HepG2 (cell line): ENCODE results near the gene STAM. TPM values are rescaled to one million over a fixed set of nuclear protein-coding genes. Genes with fewer than 3 reads are reported as not detected.

Source experiments
- ATAC-seq: fragments of 200-7000 bp; cut with Tn5 transposase; 3 replicates; pipeline ENCODE4 v1.9.1; 2020; ENCODE audit warnings: mild to moderate bottlenecking, moderate library complexity
- BruUV-seq: library from RNA; stranded (reverse); fragments of 400-500 nt; replicated peaks from 2 replicates; lab custom pipeline; 2021; lab: Mats Ljungman, UMichigan
- CTCF ChIA-PET: fragments of 300-600 bp; formaldehyde crosslinking; extraction: SDS; loops from one replicate; lab custom pipeline; 2021; ENCODE audit warnings: low total read pairs, inconsistent platforms, low intra/inter-chr PET ratio; lab: Yijun Ruan, JAX
- POLR2A ChIA-PET: fragments of 350-600 bp; sonication (Branson Sonifier 250); formaldehyde crosslinking; loops from one replicate; lab custom pipeline; 2020; ENCODE audit warnings: antibody characterized with exemption, inconsistent platforms; lab: Yijun Ruan, JAX
- DNase-seq: peaks from one replicate; pipeline ENCODE4 v3.0.0-alpha.2; 2015; ENCODE audit warnings: low spot score
- FAIRE-seq: peaks from 3 replicates; lab custom pipeline; 2011; peaks lifted over from hg19 to GRCh38; lab: Jason Lieb, UNC
- H2AFZ ChIP-seq: one replicate; pipeline ENCODE4 v1.6.1; 2011; ENCODE audit warnings: low read length, inconsistent platforms
- H3K27ac ChIP-seq: fragments of 300-600 bp; 3 replicates; pipeline ENCODE4 v1.8.0; 2011; ENCODE audit warnings: mixed run types, mild to moderate bottlenecking, mixed read lengths, low read length, inconsistent platforms; ENCODE audit not compliant: insufficient read depth; ENCODE audit errors: extremely low read length
- H3K27me3 ChIP-seq, 2 experiments: fragments of 200-600 bp in 1 of 2; 2 replicates in 1 of 2; 3 replicates in 1 of 2; pipeline versions ENCODE4 v1.6.0 to v1.8.0; 2011; ENCODE audit warnings: low read length in 2 of 2, mild to moderate bottlenecking in 2 of 2, moderate library complexity in 2 of 2, inconsistent platforms in 1 of 2; ENCODE audit not compliant: insufficient read depth in 2 of 2, control insufficient read depth in 1 of 2
- H3K36me3 ChIP-seq, 2 experiments: fragments of 200-600 bp in 1 of 2; replicated peaks in 1 of 2; 2 replicates in 1 of 2; 3 replicates in 1 of 2; pipeline versions ENCODE4 v1.5.1 to v1.8.0; 2011; ENCODE audit warnings: low read length in 2 of 2, inconsistent platforms in 1 of 2; ENCODE audit not compliant: insufficient read depth in 2 of 2, control insufficient read depth in 1 of 2
- H3K4me1 ChIP-seq: 2 replicates; pipeline ENCODE4 v1.5.1; 2012; ENCODE audit warnings: low read length, inconsistent platforms; ENCODE audit not compliant: insufficient read depth
- H3K4me2 ChIP-seq: 2 replicates; pipeline ENCODE4 v1.6.0; 2011; ENCODE audit warnings: low read depth, low read length, inconsistent platforms
- H3K4me3 ChIP-seq, 3 experiments: fragments of 200-600 bp in 1 of 3; sonication (generic), shearing (Covaris generic) in 1 of 3; replicated peaks in 1 of 3; 2 replicates each; pipeline ENCODE4 v1.5.1; 2011 to 2016; ENCODE audit warnings: low read length in 3 of 3, inconsistent platforms in 2 of 3, low read depth in 2 of 3, mild to moderate bottlenecking in 2 of 3, control low read depth in 1 of 3, mixed read lengths in 1 of 3; ENCODE audit not compliant: insufficient read depth in 1 of 3
- H3K79me2 ChIP-seq: one replicate; pipeline ENCODE4 v1.6.1; 2011; ENCODE audit warnings: low read length, inconsistent platforms; ENCODE audit not compliant: insufficient read depth
- H3K9ac ChIP-seq: 2 replicates; pipeline ENCODE4 v1.6.0; 2011; ENCODE audit warnings: mild to moderate bottlenecking, low read depth, low read length, inconsistent platforms; ENCODE audit not compliant: insufficient read depth
- H3K9me3 ChIP-seq: 2 replicates; pipeline ENCODE4 v1.5.1; 2012; ENCODE audit warnings: mild to moderate bottlenecking, low read length
- H4K20me1 ChIP-seq: 2 replicates; pipeline ENCODE4 v1.6.0; 2011; ENCODE audit warnings: inconsistent platforms, mild to moderate bottlenecking, low read length, moderate library complexity; ENCODE audit not compliant: insufficient read depth
- CREBL2 ChIP-seq: sonication (generic); formaldehyde crosslinking; IDR thresholded peaks from 2 replicates; pipeline ENCODE4 v1.8.1; 2023; ENCODE audit warnings: missing genetic modification reagents, mild to moderate bottlenecking, borderline replicate concordance
- KLF9 ChIP-seq: IDR thresholded peaks from 2 replicates; pipeline ENCODE4 v1.6.1; 2016; ENCODE audit warnings: low read depth
- MAZ ChIP-seq, 2 experiments: sonication (generic) in 1 of 2; formaldehyde crosslinking in 1 of 2; IDR thresholded peaks; 2 replicates each; pipeline versions ENCODE4 v1.5.0 to v1.6.1; 2012 to 2020; ENCODE audit warnings: low read depth in 2 of 2, mild to moderate bottlenecking in 2 of 2, borderline replicate concordance in 1 of 2, improper control_type of control experiment in 1 of 2, low read length in 1 of 2, missing genetic modification reagents in 1 of 2, moderate library complexity in 1 of 2
- NR2F6 ChIP-seq, 2 experiments: IDR thresholded peaks; 2 replicates each; pipeline ENCODE4 v1.6.1; 2016; ENCODE audit warnings: antibody characterized with exemption in 1 of 2, mild to moderate bottlenecking in 1 of 2
- TCF12 ChIP-seq, 2 experiments: fragments of 450-650 bp in 1 of 2; sonication (generic) in 1 of 2; formaldehyde crosslinking in 1 of 2; IDR thresholded peaks; 2 replicates each; pipeline versions ENCODE4 v1.6.1 to v1.8.0; 2017 to 2022; ENCODE audit warnings: antibody characterized with exemption in 1 of 2, mild to moderate bottlenecking in 1 of 2, missing genetic modification reagents in 1 of 2, moderate library complexity in 1 of 2
- ZBTB34 ChIP-seq: sonication (generic); formaldehyde crosslinking; IDR thresholded peaks from 2 replicates; pipeline ENCODE4 v1.8.0; 2022; ENCODE audit warnings: mild to moderate bottlenecking, missing genetic modification reagents
- ZNF646 ChIP-seq: sonication (generic); formaldehyde crosslinking; IDR thresholded peaks from 2 replicates; pipeline ENCODE4 v1.9.0; 2021; ENCODE audit warnings: mild to moderate bottlenecking, missing genetic modification reagents
- ZNF768 ChIP-seq: sonication (generic); formaldehyde crosslinking; IDR thresholded peaks from 2 replicates; pipeline ENCODE4 v1.4.0; 2020; ENCODE audit warnings: missing genetic modification reagents
- WGBS: methylation state at CpG from one replicate; pipeline ENCODE4 v1.1.6; 2017; ENCODE audit warnings: low lambda C conversion rate; 5-methylcytosine and 5-hydroxymethylcytosine counted together
- in situ Hi-C: cut with HindIII; loops from 2 replicates; pipeline ENCODE4 v1.10.0; 2017; ENCODE audit warnings: low pct_unique_long_range_greater_than_20kb; ENCODE audit not compliant: extremely low pct_ligation_motif_present
- intact Hi-C: fragments of 100-400 bp; cut with micrococcal nuclease; formaldehyde crosslinking; loops from one replicate; pipeline ENCODE4 v1.10.0; 2022; ENCODE audit not compliant: unreplicated experiment
- polyA plus RNA-seq, 8 experiments: library from polyadenylated mRNA; depleted of rRNA in 3 of 8; stranded (reverse) in 7 of 8; unstranded in 1 of 8; fragments of >200 nt; fragmentation: Illumina TruSeq in 4 of 8; extraction: Trizol in 4 of 8; gene quantifications; 2 replicates each; pipeline versions ENCODE4 v1.2.1 to v1.2.3, GENCODE V29; 2011 to 2016; ENCODE audit warnings: low read depth in 4 of 8, missing spikeins in 1 of 8, mixed read lengths in 1 of 8; ENCODE audit not compliant: insufficient read depth in 1 of 8
- total RNA-seq, 5 experiments: library from RNA; depleted of rRNA; stranded (reverse); fragments of >200 nt; fragmentation: Illumina TruSeq; extraction: Trizol; gene quantifications; 2 replicates each; pipeline ENCODE4 v1.2.3, GENCODE V29; 2016; ENCODE audit warnings: low read depth in 1 of 5

Gene STAM
- total and polyA plus RNA-seq, 2 of the 13 experiments (the other 11 are each of a cell fraction or from before 2014, with no cell fraction given): 19.5 to 25.1 TPM

GRCh38 chr10:17652585-17652984, 8.6 kb downstream of the STAM start:
- H2AFZ ChIP-seq: no peak overlapping the region
- no peaks in the 10 kb centered on the region; a peak in 2 of 5 replicates for H3K36me3 ChIP-seq
- no TSS peak for BruUV-seq
- ATAC-seq: no peak
- H3K4me1 ChIP-seq: peaks cover 90% of the 10 kb centered on the region
- ChIA-PET POLR2A (interaction anchor here (4.3 kb wide), 1 partner anchor 9 kb away, joined by 26 read pairs; the partner anchor contains the start of gene STAM), CTCF (no interaction called here)
- no peak overlapping the region for H3K4me2 ChIP-seq
- FAIRE-seq: no peak
- H4K20me1 ChIP-seq: no peaks in the 10 kb centered on the region
- no peaks in the 10 kb centered on the region for H3K27me3 ChIP-seq
- intact Hi-C loops (no loop called here), in situ Hi-C loops (loop anchor here (25.0 kb wide), 1 partner anchor 1010 kb away; the partner anchor contains the start of genes ARL5B and NSUN6)
- DNase-seq: no peak
- peaks cover 96% of the 10 kb centered on the region for H3K79me2 ChIP-seq
- peak overlapping the region; percentile 20 for H3K27ac ChIP-seq
- peaks cover 7% of the 10 kb centered on the region for H3K9me3 ChIP-seq
- no peak overlapping the region for H3K4me3 ChIP-seq
- no peak overlapping the region for H3K9ac ChIP-seq
- TF ChIP-seq KLF9 (CRISPR knock-in tag): no peak
- no peak for TF ChIP-seq ZBTB34 (CRISPR knock-in tag)
- no peak for TF ChIP-seq NR2F6 (IDR thresholded peaks at IDR 0.05)
- TF ChIP-seq NR2F6 (CRISPR knock-in tag; IDR thresholded peaks at IDR 0.05): no peak
- TF ChIP-seq MAZ (IDR thresholded peaks at IDR 0.05; ENCODE audit: borderline replicate concordance, low read depth, low read length): no peak
- no peak for TF ChIP-seq MAZ (CRISPR knock-in tag; IDR thresholded peaks at IDR 0.05; ENCODE audit: low read depth)

- no peak overlapping the region for H3K4me2 ChIP-seq
- peaks cover 68% of the 10 kb centered on the region for H3K4me1 ChIP-seq
- H3K4me3 ChIP-seq: no peak overlapping the region
- peaks cover 95% of the 10 kb centered on the region for H3K79me2 ChIP-seq
- in situ Hi-C loops: loop anchor here (25.0 kb wide), 1 partner anchor 1007 kb away; the partner anchor contains the start of genes ARL5B and NSUN6
- H3K36me3 ChIP-seq: no peaks in the 10 kb centered on the region; a peak in 2 of 5 replicates
- 93% methylated on average over 3 of the region's 3 CpGs for WGBS
- H3K9ac ChIP-seq: no peak overlapping the region
- no peak overlapping the region for H2AFZ ChIP-seq
- H3K27me3 ChIP-seq: no peaks in the 10 kb centered on the region
- DNase-seq (no peak), ATAC-seq (no peak), FAIRE-seq (no peak)
- peak overlapping the region; percentile 13 for H3K27ac ChIP-seq
- peaks cover 7% of the 10 kb centered on the region for H3K9me3 ChIP-seq
- ChIA-PET POLR2A (interaction anchor here (4.3 kb wide), 1 partner anchor 11 kb away, joined by 26 read pairs; the partner anchor contains the start of gene STAM), CTCF (no interaction called here)
- no TSS peak for BruUV-seq
- intact Hi-C loops: no loop called here
- H4K20me1 ChIP-seq: no peaks in the 10 kb centered on the region
- TF ChIP-seq ZNF768 (CRISPR knock-in tag): no peak
- no peak for TF ChIP-seq CREBL2 (CRISPR knock-in tag)
- no peak for TF ChIP-seq TCF12 (IDR thresholded peaks at IDR 0.05)
- no peak for TF ChIP-seq TCF12 (CRISPR knock-in tag; IDR thresholded peaks at IDR 0.05)
- no peak for TF ChIP-seq ZNF646 (CRISPR knock-in tag)
These were observed 11.1 kb downstream of the STAM start for GRCh38 chr10:17655009-17655408.
